Endodermal cell (in vitro differentiated cells): ENCODE data around the gene COL6A3. TPM values are rescaled to one million over a fixed set of nuclear protein-coding genes. Genes with fewer than 3 reads are reported as not detected.
"Not testable (repeated sequence)": the region's sequence is repeated elsewhere in the genome, so short reads cannot be mapped to it uniquely, and the experiment has no call there.

Experiments used
- DNase-seq: peaks from one replicate; pipeline ENCODE4 v3.0.0-alpha.2; 2017
- H3K27ac ChIP-seq: 2 replicates; pipeline ENCODE4 v1.5.1; 2013; ENCODE audit warnings: mild to moderate bottlenecking, low read depth, low read length, moderate library complexity
- H3K27me3 ChIP-seq: 2 replicates; pipeline ENCODE4 v1.6.1; 2013; ENCODE audit warnings: mild to moderate bottlenecking, low read length, moderate library complexity; ENCODE audit not compliant: insufficient read depth, control insufficient read depth, poor library complexity, severe bottlenecking
- H3K36me3 ChIP-seq: 2 replicates; pipeline ENCODE4 v1.7.0; 2013; ENCODE audit warnings: mild to moderate bottlenecking, low read length, moderate library complexity; ENCODE audit not compliant: control insufficient read depth, insufficient read depth
- H3K4me1 ChIP-seq: one replicate; pipeline ENCODE4 v1.7.0; 2013; ENCODE audit warnings: low read length; ENCODE audit not compliant: control insufficient read depth, insufficient read depth
- H3K4me3 ChIP-seq: 2 replicates; pipeline ENCODE4 v1.5.1; 2013; ENCODE audit warnings: mild to moderate bottlenecking, low read length, moderate library complexity
- H3K9ac ChIP-seq: 2 replicates; pipeline ENCODE4 v1.6.1; 2013; ENCODE audit warnings: mild to moderate bottlenecking, low read length, moderate library complexity; ENCODE audit not compliant: poor library complexity, severe bottlenecking; ENCODE audit errors: extremely low read depth
- H3K9me3 ChIP-seq: 2 replicates; pipeline ENCODE4 v1.6.1; 2013; ENCODE audit warnings: mild to moderate bottlenecking, low read length, moderate library complexity; ENCODE audit not compliant: control insufficient read depth
- H3K27ac Mint-ChIP-seq: 2 replicates; pipeline ENCODE4 v1.8.0; 2020; ENCODE audit warnings: mixed read lengths
- H3K27me3 Mint-ChIP-seq: 2 replicates; pipeline ENCODE4 v1.8.0; 2021; ENCODE audit warnings: mild to moderate bottlenecking, mixed read lengths; ENCODE audit not compliant: insufficient read depth
- H3K36me3 Mint-ChIP-seq: 2 replicates; pipeline ENCODE4 v1.8.0; 2020; ENCODE audit warnings: low read depth, mixed read lengths
- H3K4me1 Mint-ChIP-seq: 2 replicates; pipeline ENCODE4 v1.8.0; 2020; ENCODE audit warnings: mixed read lengths
- H3K4me3 Mint-ChIP-seq: 2 replicates; pipeline ENCODE4 v1.8.0; 2020; ENCODE audit warnings: mild to moderate bottlenecking, moderate library complexity, mixed read lengths
- H3K9me3 Mint-ChIP-seq: 2 replicates; pipeline ENCODE4 v1.8.0; 2020; ENCODE audit warnings: mild to moderate bottlenecking, mixed read lengths
- WGBS, 2 experiments: methylation state at CpG; one replicate each; pipeline versions ENCODE4 v1.1.5 to v1.1.7; 2013; ENCODE audit warnings: missing lambda C conversion rate in 2 of 2, mixed read lengths in 1 of 2; ENCODE audit not compliant: insufficient coverage in 1 of 2, insufficient read length in 1 of 2; 5-methylcytosine and 5-hydroxymethylcytosine counted together
- total RNA-seq, 2 donors: library from RNA; stranded (reverse); fragmentation: NEBNext Ultra II Directional in 1 of 2; extraction: Animal tissue kit (Norgen Biotek cat#: 25700) in 1 of 2; gene quantifications; 2 replicates in 1 of 2; 3 replicates in 1 of 2; pipeline ENCODE4 v1.2.1, GENCODE V29; 2021
- TF ChIP-seq, protein P1 (sequence below): fragments of 200-600 bp; sonication (generic); conservative IDR thresholded peaks from 2 replicates; pipeline ENCODE4 v1.5.0; 2021; ENCODE audit warnings: antibody characterized with exemption, mild to moderate bottlenecking

Gene COL6A3
- total RNA-seq, 2 donors from 2014 or later = 0.40 to 1.2 TPM

DNA sequence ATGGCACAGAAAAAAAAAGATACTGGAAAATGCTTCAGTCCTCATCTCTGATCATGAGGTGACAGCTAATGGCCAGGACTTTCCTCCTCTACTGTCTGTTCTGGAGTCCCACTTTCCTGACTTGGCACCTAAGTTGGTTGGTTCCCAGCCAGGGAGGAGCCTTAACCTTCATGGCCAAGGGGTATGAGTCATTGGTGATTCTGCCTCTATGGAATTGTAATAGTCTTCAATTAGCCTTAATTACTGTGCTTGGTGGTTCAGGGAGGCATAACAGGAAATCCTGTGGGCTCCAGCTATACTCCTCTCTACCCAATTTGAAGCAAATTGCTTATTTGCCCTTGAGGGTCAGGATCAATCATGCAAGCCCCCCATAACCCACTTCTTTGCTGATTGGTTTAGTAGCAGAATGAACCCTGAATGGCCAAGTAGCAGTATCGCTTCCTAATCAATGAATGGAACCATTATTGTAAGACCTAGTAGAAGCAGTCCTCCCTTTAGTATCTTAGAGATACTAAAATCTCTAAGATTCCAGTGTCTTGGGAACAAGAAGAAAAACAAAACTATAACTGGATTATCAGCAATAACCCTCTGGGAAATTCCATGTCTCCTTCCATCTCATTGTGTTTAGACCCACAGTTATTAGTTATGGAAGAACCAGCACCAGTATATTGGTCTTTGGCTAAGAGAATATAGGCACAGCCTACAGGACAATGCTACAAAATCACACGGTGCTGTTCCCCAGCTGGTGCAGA lies 109.0 kb downstream of the COL6A3 start:
- Histone ChIP-seq H3K27me3 (no peaks in the 10 kb centered on the region), H3K4me3 (no peak overlapping the region), H3K36me3 (no peaks in the 10 kb centered on the region), H3K9ac (no peak overlapping the region), H3K9me3 (peaks cover 11% of the 10 kb centered on the region), H3K4me1 (no peaks in the 10 kb centered on the region), H3K27ac (no peak overlapping the region)
- DNase-seq = no peak
- TF ChIP-seq, protein P1, sequence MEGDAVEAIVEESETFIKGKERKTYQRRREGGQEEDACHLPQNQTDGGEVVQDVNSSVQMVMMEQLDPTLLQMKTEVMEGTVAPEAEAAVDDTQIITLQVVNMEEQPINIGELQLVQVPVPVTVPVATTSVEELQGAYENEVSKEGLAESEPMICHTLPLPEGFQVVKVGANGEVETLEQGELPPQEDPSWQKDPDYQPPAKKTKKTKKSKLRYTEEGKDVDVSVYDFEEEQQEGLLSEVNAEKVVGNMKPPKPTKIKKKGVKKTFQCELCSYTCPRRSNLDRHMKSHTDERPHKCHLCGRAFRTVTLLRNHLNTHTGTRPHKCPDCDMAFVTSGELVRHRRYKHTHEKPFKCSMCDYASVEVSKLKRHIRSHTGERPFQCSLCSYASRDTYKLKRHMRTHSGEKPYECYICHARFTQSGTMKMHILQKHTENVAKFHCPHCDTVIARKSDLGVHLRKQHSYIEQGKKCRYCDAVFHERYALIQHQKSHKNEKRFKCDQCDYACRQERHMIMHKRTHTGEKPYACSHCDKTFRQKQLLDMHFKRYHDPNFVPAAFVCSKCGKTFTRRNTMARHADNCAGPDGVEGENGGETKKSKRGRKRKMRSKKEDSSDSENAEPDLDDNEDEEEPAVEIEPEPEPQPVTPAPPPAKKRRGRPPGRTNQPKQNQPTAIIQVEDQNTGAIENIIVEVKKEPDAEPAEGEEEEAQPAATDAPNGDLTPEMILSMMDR = no peak
- H3K9me3 Mint-ChIP-seq = peaks cover 33% of the 10 kb centered on the region
- 94% methylated on average over 2 of the region's 2 CpGs; no CpG with 5 or more reads in 1 of the 2 experiments for WGBS, 2 experiments
- H3K36me3 Mint-ChIP-seq = no peaks in the 10 kb centered on the region
- no peaks in the 10 kb centered on the region for H3K4me1 Mint-ChIP-seq
- no peak overlapping the region for H3K4me3 Mint-ChIP-seq
- no peak overlapping the region for H3K27ac Mint-ChIP-seq
- H3K27me3 Mint-ChIP-seq = peaks cover 2% of the 10 kb centered on the region

DNA sequence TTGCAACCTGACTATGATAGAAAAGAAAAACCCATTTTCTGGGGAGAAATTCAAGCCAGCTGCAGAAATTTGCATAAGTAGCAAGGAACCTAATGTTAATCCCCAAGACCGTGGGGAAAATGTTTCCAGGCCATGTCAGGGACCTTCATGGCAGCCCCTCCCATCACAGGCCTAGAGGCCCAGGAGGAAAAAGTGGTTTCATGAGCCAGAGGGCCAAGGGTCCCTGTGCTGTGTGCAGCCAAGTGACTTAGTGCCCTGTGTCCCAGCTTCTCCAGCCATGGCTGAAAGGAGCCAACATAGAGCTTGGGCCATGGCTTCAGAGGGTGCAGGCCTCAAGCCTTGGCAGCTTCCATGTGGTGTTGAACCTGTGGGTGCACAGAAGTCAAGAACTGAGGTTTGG lies 110.7 kb downstream of the COL6A3 start:
- H3K36me3 Mint-ChIP-seq, H3K4me1 Mint-ChIP-seq, DNase-seq, H3K4me3 ChIP-seq, H3K4me3 Mint-ChIP-seq, H3K27ac ChIP-seq, H3K27me3 Mint-ChIP-seq, H3K27ac Mint-ChIP-seq, H3K36me3 ChIP-seq, H3K9ac ChIP-seq, H3K27me3 ChIP-seq, H3K4me1 ChIP-seq: not testable (repeated sequence)
- peaks cover 33% of the 10 kb centered on the region for H3K9me3 Mint-ChIP-seq
- WGBS, 2 experiments = 83 to 84% methylated on average over 1 of the region's 1 CpG
- H3K9me3 ChIP-seq = peaks cover 11% of the 10 kb centered on the region

DNA sequence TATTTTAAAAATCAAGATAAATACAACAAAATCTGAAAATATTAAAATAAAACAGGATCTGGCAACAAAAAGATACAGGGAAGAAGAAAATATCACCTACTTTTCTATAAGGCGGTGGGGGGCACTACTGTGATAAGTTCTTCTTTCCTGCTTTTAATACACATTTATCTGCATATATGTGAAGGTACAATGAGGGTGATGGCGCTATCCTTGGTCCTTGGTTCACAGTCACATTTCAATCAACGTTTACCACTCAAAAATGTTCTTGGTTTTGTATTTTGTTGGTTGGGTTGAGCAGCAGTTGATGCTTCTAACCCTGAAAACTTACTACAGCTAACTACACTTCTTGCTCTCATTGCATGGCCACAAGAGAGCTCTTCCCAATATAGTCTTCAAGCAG lies 112.4 kb downstream of the COL6A3 start:
- Histone ChIP-seq H3K27me3 (no peaks in the 10 kb centered on the region), H3K9me3 (peaks cover 11% of the 10 kb centered on the region), H3K36me3 (no peaks in the 10 kb centered on the region), H3K4me3 (no peak overlapping the region), H3K9ac (no peak overlapping the region), H3K4me1 (no peaks in the 10 kb centered on the region), H3K27ac (no peak overlapping the region)
- TF ChIP-seq, protein P1 = no peak
- no peak overlapping the region for H3K4me3 Mint-ChIP-seq
- no peaks in the 10 kb centered on the region for H3K36me3 Mint-ChIP-seq
- peaks cover 33% of the 10 kb centered on the region for H3K9me3 Mint-ChIP-seq
- 80% methylated on average over 1 of the region's 3 CpGs; no CpG with 5 or more reads in 1 of the 2 experiments for WGBS, 2 experiments
- H3K27me3 Mint-ChIP-seq = peaks cover 2% of the 10 kb centered on the region
- H3K4me1 Mint-ChIP-seq = peaks cover 3% of the 10 kb centered on the region
- DNase-seq = no peak
- H3K27ac Mint-ChIP-seq = no peak overlapping the region
